ENCODE data around the gene RERE.

- TF ChIP-seq ZNF263 (CRISPR knock-in tag; IDR thresholded peaks at IDR 0.05; ENCODE audit: low read depth) (no peak), SP1 (CRISPR knock-in tag; conservative IDR thresholded peaks at IDR 0.05) (no peak), CREB1 (CRISPR knock-in tag; IDR thresholded peaks at IDR 0.05) (no peak), MAX (CRISPR knock-in tag; IDR thresholded peaks at IDR 0.05) (no peak), CTCF (IDR thresholded peaks at IDR 0.05) (no peak), ZNF232 (CRISPR knock-in tag; IDR thresholded peaks at IDR 0.05) (no peak)
Measured at GRCh38 chr1:8415526-8416278, 401.7 kb downstream of the RERE start.

Data from WTC11 (cell line).